ENCODE results near the gene EOLA1.

Gene EOLA1

DNA sequence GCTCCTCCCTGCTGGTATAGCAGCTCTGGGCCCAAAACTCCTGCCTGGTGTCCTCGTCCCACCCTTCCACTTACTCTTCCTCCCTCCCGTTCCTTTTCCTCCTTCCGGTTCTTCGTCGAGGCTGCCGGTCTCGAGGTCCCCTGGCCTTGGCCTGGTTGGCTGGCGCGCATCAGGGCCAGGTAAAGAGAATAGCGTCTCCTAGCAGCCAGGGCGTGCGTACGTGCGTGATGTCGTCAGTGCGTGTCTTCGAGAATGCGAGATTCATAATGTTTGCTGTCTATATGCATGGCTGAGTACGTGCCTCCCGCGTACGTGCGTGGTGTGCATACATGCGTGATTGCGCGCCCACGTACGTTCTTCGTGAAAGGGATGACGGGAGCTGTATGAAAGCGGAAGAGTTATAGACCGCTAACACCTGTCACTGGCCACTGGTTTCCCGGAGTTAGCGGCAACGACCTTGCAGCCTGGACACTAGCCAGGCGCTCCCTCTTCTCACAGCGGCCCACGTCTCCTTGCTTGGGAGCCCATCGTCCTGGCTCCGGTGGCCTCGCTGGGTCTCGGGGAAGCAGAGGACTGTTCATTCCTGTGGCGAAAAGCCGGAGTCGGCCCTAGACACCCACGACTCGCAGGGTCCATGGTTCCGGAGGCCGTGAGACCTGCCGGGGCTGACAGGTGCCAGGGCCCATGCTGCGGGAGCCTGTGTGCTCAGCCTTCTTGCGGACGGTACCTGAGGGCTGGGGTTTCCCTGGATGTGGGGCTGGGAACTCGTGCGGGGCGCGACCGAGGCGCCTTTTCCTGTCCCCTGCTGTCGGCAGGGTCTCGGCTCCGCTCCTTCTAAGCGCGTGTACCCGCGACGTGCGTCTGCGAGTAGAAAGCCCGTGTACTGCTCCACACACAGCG, at the start of gene EOLA1:
EOLA1 (plus strand) TSS at position 392 of the 900 bp plus-strand sequence. CDS start 4,619 bp downstream, outside the sequence.
- H3K4me3 ChIP-seq (replicated peaks; ENCODE audit: low read depth, low read length): peak within 1 kb of the TSS; percentile 66
- DNase-seq (ENCODE audit: extremely low read depth, low read depth): peak; percentile 91
- TF ChIP-seq CTCF (IDR thresholded peaks at IDR 0.05; ENCODE audit: low read depth, low read length, missing control alignments): no peak

- no peak for TF ChIP-seq CTCF (IDR thresholded peaks at IDR 0.05; ENCODE audit: low read depth, low read length, missing control alignments)
- H3K4me3 ChIP-seq (replicated peaks; ENCODE audit: low read depth, low read length): no peak overlapping the region
- DNase-seq (ENCODE audit: extremely low read depth, low read depth): no peak
Measured at GRCh38 chrX:149491812-149492211, 49.0 kb upstream of the EOLA1 start.

- DNase-seq (ENCODE audit: extremely low read depth, low read depth): no peak
- H3K4me3 ChIP-seq (replicated peaks; ENCODE audit: low read depth, low read length): no peak overlapping the region
- TF ChIP-seq CTCF (IDR thresholded peaks at IDR 0.05; ENCODE audit: low read depth, low read length, missing control alignments): no peak
Measured at GRCh38 chrX:149493567-149494562, 46.9 kb upstream of the EOLA1 start.

GRCh38 chrX:149494844-149495565, 45.8 kb upstream of the EOLA1 start:
- no peak for TF ChIP-seq CTCF (IDR thresholded peaks at IDR 0.05; ENCODE audit: low read depth, low read length, missing control alignments)
- DNase-seq (ENCODE audit: extremely low read depth, low read depth): no peak
- no peak overlapping the region for H3K4me3 ChIP-seq (replicated peaks; ENCODE audit: low read depth, low read length)

GRCh38 chrX:149495573-149496071, 45.2 kb upstream of the EOLA1 start:
- no peak for DNase-seq (ENCODE audit: extremely low read depth, low read depth)
- TF ChIP-seq CTCF (IDR thresholded peaks at IDR 0.05; ENCODE audit: low read depth, low read length, missing control alignments): no peak
- no peak overlapping the region for H3K4me3 ChIP-seq (replicated peaks; ENCODE audit: low read depth, low read length)

DNA sequence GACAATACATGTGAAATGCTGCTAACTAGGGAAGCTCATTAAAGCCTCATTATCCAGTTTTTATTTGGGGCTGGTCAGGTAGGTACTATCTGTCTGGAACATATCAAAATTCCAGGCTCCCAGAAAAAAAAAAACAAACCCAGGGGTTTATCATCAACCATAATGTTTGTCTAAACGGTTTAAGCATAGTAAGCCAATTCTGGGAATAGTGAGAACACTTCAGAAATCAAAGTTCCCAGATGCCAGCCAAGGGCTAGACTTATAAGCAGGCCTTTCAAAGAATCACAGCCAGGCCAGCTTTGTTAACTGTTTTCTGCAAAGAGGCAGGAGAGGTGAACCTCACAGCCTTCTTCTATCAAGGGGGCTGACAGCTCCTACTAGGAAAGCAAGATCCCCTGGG, 43.8 kb upstream of the EOLA1 start:
- no peak overlapping the region for H3K4me3 ChIP-seq (replicated peaks; ENCODE audit: low read depth, low read length)
- no peak for TF ChIP-seq CTCF (IDR thresholded peaks at IDR 0.05; ENCODE audit: low read depth, low read length, missing control alignments)
- DNase-seq (ENCODE audit: extremely low read depth, low read depth): no peak
